ENCODE data around the gene OR6C75. TPM values are rescaled to one million over a fixed set of nuclear protein-coding genes. Genes with fewer than 3 reads are reported as not detected.
A peak's percentile ranks its signal among the peaks of the same experiment; 100 is the strongest.
"Not testable (repeated sequence)": the region's sequence is repeated elsewhere in the genome, so short reads cannot be mapped to it uniquely, and the experiment has no call there.

Gene OR6C75
- total RNA-seq: not detected in 2 replicates

DNA sequence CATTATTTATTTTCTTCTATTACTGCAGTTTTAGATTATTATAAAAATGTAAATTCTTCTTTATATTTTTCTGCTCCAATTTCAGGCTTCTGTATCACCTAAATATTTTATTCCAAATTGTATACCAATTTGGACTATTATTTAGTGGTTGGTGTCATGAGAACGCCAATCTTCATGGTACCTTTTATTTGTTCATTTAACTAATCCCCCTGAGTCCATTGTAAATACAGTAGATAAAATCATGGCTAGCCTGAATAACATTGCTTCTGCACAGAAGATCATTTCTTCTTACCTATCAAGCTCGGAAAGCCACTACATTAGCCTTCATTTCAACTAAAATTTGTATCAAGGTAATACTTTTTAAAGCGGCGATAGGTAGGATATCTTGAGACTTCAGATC is at the start of gene OR6C75:
Gene OR6C75, plus strand, starts transcription at position 301 of the 400 bp plus-strand sequence. CDS start 2,136 bp downstream, outside the sequence.
- no peak for DNase-seq

DNA sequence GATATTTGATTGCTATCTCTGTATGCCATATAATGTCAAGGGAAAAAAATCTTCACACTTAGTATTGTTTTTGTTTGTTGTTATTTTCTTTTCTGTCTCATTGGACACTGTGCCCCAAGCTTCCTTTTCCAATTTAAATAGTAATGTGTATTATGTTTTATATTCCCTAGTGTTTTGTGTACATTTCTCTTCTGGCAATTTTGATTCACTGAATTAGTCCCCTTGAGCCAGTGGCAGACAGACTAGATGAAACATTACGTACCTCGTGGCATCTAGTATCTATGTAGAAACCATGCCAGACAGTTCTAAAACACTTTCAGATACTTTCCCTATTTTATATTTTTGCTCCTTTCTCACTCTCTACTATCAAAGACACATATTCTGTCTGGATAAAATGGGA is 48.7 kb upstream of the OR6C75 start, which contains the start of gene OR6C1:
Gene OR6C1, plus strand, starts transcription at position 301 of the 400 bp plus-strand sequence. CDS start 6,257 bp downstream, outside the sequence.
- no peak for DNase-seq

DNA sequence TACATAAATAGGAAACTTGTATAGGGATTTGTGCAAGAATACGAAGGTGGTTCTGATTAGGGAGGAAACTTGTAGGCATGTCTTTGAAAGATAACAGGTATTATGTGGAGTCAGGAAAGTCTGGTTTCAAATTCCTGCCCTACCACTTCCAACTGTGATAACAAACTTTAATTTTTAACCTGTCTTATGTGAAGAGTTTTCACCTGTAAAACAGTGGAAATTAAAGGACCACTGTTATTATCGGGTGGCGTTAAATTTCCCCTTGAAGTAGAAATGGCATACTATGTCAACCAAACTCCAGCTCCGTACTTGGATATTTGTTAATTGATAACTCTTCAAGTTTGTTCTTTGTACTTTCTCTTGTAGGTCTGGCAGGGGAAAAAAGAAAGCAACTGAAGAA is 42.6 kb upstream of the OR6C75 start:
- no peak for DNase-seq

DNA sequence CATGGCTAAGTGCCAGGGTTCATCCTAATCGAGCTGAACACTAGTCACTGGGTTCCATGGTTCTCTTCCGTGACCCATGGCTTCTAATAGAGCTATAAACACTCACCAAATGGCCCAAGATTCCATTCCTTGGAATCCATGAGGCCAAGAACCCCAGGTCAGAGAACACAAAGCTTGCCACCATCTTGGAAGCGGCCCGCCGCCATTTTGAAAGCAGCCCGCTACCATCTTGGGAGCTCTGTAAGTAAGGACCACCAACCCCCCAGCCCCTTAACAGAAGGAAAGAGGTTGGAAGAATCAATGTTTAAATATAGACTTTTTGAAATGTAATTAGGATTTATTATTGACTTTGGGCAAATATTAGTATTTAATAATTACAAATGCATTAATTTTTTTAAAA is 37.0 kb upstream of the OR6C75 start:
- not testable (repeated sequence) for DNase-seq

DNA sequence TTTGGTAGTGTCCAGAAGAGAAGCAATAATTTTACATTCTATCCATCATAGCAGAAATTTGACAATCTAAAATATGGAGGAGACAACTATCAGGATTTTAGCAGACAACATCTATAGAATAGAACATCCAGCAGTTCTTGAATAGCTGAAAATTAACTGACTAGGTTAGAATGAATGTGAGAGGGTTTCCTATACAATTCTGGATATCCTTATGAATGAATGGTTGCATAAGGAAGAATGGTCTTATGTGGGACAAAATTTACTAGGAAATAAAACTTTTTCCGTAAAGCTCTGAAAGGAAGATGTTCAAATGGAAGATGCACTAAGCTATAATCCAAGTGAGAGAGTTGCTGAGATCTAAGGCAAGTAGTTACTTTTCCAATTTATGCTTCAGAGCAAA is 32.3 kb upstream of the OR6C75 start, which contains the start of gene OR6C3:
Gene OR6C3, plus strand, starts transcription at position 301 of the 400 bp plus-strand sequence. CDS start 955 bp downstream, outside the sequence.
- no peak for DNase-seq

DNA sequence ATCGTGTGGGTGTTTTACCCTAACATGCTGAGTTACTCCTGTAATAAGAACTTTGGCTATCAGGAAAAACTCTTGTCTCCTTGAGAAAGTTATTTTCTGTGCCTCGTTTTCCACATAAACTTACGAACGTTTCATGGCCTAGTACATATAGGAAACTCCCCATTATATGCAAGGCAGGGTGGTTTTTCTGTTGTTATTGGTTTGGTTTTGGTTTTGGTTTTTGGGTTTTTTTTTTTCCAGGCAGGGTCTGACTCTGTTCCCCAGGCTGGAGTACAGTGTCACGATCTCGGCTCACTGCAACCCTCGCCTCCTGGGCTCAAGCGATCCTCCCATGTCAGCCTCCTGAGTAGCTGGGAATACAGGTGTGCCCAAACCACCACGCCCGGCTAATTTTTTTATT is 26.8 kb upstream of the OR6C75 start:
- DNase-seq: no peak

DNA sequence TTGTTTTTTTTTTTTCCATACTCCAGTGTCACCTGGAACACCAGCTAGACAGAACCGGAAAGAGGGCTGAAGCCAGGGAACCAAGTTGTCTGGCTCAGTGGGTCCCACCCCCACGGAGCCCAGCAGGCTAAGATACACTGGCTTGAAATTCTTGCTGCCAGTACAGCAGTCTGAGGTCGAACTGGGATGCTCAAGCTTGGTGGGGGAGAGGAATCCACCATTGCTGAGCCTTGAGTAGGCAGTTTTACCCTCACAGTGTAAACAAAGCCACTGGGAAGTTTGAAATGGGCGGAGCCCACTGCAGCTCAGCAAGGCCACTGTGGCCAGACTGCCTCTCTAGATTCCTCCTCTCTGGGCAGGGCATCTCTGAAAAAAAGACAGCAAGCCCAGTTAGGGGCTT is 7.4 kb upstream of the OR6C75 start:
- not testable (repeated sequence) for DNase-seq

DNA sequence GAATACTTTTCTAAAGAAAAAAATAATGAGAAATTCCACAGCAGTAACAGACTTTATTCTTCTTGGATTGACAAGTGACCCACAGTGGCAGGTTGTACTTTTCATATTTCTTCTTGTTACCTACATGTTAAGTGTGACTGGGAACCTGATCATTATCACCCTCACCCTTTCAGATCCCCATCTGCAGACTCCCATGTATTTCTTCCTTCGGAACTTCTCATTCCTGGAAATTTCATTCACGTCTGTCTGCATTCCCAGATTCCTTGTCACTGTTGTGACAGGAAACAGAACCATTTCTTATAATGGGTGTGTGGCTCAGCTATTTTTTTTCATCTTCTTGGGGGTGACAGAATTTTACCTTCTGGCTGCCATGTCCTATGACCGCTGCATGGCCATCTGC is 2.3 kb downstream of the OR6C75 start:
- DNase-seq: no peak

DNA sequence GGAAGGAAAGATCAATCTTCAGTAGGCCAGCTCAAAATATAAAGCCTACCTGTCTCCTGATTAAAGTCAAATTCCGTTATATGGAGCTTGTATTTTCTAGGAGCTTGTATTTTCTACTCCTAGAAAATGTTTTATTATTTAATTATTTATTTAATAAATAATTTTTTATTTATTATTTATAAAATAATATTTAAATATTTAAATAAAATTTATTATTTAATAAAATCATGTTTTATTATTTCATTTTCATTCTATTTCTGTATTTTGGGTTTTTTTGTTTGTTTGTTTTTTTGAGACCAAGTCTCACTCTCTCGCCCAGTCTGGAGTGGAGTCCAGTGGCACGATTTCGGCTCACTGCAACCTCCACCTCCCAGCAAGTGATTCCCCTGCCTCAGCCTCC is 9.7 kb downstream of the OR6C75 start:
- no peak for DNase-seq

DNA sequence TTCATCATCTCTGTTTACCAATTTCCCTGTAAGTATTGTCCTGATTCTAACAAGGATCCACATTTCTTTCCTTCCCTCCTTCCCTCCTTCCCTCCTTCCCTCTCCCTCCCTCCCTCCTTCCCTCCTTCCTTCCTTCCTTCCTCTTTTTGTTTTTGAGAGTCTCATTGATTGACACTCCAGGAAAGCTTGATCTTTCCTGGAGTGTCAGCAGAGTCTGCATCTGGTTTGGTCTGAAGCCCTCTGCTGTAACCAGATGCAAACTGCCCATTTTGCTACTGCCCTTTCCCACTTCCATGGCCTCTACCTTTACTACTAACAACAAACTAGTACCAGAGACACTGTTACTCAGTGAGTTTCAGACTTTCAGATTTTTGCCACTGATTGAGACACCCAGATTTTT is 23.1 kb downstream of the OR6C75 start:
- DNase-seq: no peak

DNA sequence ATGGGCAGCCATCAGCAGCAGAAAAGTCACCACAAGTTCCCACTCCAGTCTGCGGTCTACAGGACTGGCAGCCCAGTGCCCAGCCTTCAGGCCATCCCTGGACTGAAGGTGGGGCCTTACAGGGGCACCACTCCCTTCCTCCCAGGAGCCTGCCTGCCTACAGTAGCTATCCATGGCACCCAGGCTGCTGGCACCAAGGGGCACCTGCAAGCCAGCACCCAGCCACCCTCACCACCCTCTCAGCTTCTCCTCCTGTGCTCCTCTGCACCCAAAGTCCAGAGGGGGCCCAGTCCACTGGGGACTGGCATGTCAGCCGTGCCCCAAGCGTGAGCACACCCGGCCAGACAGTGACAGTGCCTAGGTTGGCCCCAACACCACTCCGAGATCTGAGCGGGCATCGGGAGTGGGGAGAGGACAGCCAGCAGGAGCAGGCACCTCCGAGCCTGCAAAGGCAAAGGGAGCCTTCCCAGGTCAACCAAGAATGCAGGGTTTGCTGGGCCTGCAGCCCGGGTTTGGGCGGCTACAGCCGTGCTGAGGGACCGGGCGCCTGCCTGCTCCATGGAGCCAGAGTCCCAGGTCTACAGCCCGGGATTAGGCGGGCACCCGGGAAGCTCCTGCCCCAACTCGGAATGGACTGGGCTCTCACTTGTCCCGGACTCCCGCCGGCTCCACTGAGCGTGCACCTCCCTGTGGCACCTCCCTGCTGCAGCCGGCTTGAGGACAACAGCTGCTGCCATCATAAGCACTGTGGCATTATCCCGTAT is 29.4 kb downstream of the OR6C75 start:
- no peak for DNase-seq

DNA sequence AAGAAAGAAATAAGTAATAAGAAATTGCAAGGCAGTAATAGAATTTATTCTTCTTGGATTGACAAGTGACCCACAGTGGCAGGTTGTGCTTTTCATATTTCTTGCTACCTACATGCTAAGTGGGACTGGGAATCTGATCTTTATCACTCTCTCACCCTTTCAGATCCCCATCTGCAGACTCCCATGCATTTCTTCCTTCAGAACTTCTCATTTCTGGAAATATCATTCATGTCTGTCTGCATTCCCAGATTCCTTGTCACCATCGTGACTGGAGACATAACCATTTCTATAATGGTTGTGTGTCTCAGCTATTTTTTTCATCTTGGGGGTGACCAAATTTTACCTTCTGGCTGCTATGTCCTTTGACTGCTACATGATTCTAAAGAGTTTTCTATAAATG is 33.6 kb downstream of the OR6C75 start:
- DNase-seq: no peak

DNA sequence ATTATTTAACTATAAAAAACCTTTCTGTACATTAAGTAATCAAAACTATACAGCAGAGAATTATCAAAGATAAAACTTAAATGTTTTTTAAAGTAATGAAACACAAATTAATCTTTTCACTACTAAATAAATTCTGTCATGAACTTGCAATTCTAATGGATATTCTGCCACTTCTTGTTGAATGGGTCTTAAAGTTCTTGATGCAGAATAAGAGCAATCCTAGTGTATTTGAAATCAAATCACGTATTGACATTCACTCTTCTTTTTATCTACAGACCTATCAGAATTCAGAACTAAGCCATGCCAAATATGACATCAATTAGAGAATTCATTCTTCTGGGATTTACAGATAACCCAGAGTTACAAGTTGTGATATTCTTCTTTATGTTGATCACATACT is 37.5 kb downstream of the OR6C75 start, which contains the start of gene OR6C65:
Gene OR6C65, plus strand, starts transcription at position 301 of the 400 bp plus-strand sequence. Its CDS starts 0 bp downstream, at position 301.
- no peak for DNase-seq

DNA sequence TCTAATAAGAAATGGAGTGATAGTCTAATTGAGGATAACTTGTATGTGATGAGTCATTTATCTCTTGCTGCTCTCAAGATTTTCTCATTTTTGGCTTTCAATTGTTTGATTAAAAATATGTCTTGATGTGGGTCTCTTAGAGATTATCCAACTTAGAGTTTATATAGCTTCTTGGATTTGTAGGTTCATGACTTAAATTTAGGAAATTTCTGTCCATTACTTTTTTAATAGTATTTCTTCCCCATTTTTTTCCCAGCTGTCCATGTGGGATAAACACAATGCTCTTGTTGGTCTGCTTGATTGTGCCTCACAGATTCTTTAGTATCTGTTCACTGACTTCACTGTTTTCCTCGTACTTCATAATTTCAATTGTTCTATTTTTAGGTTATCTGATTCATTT is 45.1 kb downstream of the OR6C75 start:
- DNase-seq: no peak

DNA sequence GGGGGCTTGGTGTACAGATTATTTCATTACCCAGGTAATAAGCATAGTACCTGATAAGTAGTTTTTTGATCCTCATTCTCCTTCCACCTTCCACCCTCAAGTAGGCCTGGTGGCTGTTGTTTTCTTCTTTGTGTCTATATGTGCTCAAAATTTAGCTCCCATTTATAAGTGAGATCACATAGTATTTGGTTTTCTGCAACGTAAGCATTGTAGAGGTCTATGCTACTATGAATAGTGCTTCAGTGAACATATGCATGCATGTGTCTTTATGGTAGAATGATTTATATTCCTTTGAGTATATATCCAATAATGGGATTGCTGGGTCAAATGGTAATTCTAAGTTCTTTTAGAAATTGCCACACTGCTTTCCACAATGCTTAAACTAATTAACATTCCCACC is 46.4 kb downstream of the OR6C75 start:
- not testable (repeated sequence) for DNase-seq

DNA sequence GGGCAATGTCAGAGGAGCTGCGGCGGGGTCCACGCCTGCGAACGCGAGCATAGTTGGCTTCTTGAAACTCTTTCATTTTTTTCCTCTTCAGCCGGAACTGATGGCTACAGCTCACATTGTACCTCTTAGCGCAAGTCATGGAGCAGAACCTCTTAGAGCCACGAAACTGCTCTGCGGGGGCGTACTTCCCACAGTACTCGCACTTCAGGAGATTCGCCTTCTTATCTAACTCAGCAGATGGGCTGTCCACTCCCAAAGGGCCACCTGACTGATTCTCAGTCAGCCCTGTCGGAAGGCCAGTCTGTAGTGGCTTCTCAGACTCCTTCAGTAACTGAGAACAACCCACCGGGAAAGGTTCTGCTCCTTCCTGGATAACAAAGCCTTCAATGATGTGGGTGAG is 49.4 kb downstream of the OR6C75 start:
- not testable (repeated sequence) for DNase-seq

DNA sequence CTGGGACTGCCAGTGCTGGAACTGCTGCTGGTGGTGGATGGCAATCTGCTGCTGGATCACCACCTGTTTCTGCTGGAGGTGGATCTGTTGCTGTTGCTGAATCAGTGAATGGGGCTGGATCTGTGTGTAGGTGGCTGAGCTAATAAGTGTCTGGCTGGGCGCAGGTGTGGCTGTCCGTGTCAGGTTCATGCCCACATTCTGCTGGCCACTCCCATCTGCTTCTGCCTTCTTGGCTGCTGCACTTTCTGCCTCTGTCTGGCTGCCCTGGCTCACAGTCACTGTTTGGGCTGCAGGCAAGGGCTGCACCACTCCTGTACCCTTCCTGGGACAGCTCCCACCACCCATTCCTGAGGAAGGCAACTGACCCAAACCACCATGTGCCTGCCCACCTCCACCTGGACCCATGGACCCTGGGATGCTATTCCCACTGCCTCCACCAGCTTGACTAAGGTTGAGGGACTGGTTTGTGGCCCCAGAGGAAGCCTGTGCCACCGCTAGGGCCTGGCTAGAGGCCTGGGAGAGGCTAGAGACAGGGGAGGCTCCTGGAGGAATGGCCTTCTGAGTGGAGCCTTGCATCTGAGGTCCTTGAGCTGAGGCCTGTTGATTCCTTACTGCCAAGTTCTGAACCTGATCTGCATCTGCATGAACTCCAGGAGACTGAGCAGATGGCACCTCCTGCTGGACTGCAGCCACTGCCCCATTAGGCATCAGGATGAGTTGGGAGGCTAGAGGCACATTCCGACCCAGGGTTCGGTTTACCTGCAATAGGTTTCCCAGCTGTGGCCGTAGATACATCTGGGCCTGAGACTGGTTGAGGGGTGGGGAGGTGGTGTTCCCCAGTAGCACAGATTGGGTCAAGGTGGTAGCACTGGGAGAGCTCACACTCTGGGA is 51.0 kb downstream of the OR6C75 start:
- not testable (repeated sequence) for DNase-seq

DNA sequence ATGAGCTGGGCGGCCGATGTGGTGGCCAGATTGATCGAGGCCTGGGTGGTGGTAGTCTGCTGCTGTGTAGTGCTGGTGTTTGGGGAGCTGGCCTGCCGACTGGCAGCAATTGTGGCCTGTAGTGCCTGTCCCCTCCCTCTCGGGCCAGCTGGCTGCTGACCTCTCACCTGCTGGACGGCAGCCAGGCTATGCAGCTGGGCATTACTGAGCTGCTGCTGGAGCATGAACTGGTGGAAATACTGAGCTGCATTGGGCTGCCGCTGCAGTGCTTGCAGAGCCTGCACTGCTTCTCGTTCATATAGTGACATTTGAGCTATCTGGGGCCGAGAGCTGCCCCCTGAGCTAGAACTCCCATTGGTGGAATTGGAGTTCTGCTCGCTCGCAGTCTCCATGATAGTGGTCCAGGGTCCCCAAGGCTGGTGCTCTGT is 51.6 kb downstream of the OR6C75 start:
- peak; percentile 26 for DNase-seq

DNA sequence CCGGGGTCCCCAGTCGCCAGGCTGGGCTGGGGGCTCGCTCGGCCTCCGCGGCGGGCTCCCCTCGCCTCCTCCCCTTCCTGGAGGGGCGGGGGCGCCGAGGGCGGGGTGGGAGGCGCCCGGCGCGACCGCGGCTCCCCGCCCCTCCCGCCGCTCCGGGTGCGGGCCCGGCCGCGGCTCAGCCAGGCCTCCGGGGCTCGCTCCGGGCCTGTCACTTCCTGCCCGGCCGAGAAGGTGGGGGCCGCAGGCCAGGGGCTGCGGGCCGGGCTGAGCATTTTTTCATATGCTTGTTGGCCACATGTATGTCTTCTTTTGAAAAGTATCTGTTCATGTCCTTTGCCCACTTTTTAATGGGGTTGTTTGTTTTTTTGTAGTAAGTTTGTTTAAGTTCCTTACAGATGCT is 52.1 kb downstream of the OR6C75 start:
- not testable (repeated sequence) for DNase-seq

DNA sequence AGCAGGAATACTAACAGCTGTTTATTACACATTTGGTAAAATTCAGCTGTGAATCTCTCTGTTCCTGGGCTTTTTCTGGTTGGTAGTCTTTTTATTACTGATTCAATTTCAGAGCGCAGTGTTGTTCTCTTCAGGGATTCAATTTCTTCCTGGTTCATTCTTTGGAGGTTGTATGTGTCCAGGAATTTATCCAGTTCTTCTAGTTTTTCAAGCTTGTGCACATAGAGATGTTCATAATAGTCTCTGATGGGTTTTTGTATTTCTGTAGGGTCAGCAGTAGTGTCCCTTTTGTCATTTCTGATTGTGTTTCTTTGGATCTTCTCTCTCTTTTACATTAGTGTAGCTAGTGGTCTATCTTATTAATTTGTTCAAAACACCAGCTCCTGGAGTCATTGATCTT is 54.2 kb downstream of the OR6C75 start:
- no peak for DNase-seq
